Measurements from ENCODE around the gene CLDN3.
"Not testable (repeated sequence)": the region's sequence is repeated elsewhere in the genome, so short reads cannot be mapped to it uniquely, and the experiment has no call there.

CLDN3 gene, protein sequence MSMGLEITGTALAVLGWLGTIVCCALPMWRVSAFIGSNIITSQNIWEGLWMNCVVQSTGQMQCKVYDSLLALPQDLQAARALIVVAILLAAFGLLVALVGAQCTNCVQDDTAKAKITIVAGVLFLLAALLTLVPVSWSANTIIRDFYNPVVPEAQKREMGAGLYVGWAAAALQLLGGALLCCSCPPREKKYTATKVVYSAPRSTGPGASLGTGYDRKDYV

DNA sequence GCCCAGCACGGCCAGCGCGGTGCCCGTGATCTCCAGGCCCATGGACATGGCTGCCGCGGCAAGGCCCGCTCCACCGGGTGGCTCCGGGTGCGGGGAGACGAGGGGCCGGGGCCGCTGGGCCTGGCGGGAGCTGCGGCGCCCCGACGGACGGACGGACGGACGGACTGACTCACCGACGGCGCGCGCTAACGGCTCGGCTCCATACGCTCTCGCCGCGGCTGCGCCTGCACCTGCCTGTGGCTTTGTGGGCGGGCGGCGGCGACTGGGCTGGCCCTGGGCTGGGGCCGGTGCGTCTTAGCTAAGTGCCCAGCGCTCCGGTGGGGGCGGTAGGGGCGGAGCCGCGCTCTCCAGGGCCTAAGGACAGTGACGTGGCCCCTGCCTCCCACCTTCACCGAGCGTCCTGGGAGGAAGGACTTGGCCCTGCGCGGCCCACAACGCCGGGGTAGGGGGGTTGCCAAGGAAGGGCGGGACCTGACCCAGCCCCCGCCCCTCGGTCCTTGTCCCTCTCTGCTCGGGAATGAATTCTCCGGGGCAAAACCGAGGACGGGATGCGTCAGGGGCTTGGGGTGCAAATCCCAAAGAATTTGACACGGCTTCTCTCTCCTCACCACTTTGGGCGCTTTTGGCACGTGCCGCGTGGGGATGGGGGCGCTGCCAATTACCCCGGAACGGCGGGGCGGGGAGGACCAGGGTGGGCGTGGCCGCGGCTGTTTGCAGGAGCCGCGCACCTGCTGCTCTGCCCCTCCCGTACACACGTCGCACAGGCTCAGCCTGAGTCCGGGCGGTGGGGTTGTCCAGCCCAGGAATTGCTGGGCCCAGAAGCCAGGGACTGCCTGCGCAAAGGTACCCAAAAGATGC lies at the start of gene CLDN3:
Gene CLDN3 (minus strand): TSS at position 269 of the 858 bp plus-strand sequence. CDS start 221 bp downstream, at position 48.
- no peak for DNase-seq (ENCODE audit: low read depth in 2 of 3, low spot score in 1 of 3)

DNA sequence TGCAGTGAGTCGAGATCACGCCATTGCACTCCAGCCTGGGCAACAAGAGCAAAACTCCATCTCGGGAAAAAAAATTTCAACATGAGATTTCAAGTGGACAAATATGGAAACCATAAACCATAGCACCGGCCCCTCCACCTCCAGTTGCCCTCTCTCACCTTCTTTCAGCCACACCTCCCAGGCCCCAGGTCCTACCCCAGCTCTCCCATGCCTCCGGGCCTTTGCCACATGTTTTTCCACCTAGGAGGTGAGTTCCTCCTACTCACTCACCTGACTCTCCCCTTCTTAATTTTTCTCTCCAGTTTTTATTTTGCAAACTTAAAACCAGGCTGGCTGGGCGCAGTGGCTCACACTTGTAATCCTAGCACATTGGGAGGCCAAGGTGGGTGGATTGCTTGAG lies 47.1 kb upstream of the CLDN3 start:
- no peak for DNase-seq (ENCODE audit: low read depth in 2 of 3, low spot score in 1 of 3)

DNA sequence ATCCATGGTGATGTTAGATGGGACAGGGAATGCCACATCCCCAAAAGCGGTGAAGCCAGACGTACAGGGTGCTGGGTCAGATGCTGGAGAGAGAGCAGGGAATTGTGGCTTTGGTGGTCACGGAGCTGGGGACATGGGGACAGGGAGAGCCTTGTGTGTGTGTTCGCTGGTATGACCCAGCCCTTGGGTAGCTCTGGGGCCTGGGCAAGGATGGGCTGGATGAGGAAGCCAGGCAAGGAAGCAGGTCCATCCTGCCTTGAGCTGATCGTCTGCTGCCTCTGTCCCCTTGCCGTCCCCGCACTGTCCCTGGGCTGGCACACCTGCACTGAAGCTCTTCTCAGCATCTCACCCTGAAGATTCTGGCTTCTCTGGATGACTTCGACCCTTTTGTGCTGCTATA lies 45.4 kb upstream of the CLDN3 start:
- no peak for DNase-seq (ENCODE audit: low read depth in 2 of 3, low spot score in 1 of 3)

DNA sequence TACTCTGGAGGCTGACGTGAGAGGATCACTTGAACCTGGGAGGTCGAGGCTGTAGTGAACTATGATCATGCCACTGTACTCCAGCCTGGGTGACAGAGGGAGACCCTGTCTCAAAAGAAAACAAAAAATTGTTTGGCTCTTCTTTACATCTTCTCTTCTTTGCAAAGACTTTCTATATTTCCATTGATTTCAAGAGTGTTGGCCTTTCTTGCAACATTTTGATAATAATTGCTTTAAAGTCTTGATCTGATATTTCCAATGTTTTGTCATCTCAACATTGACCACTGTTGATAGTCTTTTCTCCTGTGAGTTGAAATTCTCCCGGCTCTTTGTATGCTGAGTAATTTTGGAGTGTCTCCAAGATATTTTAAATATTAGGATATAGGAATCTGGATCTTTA lies 42.9 kb upstream of the CLDN3 start:
- DNase-seq (ENCODE audit: low read depth in 2 of 3, low spot score in 1 of 3), result no peak

DNA sequence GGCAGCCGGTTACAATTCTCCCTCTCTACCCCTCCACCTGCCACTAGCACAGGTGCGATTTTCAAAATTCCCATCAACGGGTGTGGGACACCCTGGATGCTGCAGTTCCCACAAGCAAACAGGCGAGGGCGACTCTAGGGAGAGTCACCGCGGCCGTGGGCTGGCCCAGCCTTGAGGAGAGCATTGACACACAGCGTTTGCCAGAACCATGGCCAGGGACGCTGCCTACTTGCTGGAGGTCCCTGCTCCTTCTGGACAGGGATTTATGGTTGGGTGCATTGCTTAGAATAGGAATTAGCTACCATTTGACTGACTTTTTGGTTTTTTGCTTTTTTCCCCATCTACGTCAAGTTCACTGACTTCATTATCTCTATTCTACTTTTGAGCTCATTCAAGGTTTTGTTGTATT lies 41.7 kb upstream of the CLDN3 start:
- DNase-seq (ENCODE audit: low read depth in 2 of 3, low spot score in 1 of 3), result peak; percentile 33 to 47 (median 46)

DNA sequence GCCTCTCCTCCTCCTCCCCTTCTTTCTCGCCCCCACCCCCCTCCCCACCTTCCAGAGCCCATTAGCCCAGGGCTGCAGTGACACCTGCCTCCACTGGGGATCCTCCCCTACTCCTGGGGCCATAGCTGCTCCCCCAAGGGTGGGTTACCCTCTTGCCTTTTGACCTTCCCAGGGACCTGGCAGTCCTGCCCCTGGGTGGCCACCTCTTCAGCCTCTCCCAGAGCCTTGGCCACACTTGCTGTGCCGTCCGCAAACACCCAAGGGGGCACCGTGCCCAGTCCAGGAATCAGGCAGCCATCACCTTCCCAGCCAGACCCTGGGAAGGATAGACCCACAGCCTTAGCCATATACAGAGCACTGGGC lies 40.9 kb upstream of the CLDN3 start:
- no peak for DNase-seq (ENCODE audit: low read depth in 2 of 3, low spot score in 1 of 3)

DNA sequence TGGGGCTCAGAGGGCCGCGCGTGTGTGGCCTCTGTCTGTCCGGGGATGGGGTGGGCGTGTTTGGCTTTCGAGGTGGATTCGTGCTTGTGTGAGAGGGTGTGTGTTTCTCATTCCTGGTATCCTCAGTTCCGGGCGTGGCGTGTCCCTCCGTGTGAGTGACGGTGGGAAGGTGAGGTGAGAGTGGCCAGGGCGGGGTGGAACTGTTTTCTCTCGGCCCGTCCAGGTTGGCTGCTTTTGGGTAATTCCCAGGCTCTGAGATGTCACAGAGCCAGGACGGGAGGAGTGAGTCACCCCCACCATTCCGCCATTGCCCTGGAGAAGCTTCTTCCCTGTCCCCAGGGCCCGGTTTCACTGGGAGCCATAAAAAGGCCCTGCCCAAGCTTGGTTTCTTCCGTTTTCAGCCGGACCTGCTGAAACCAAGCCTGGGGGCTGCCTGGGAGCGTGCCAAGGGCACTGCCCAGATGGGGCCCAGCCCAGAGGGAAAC lies 39.4 kb upstream of the CLDN3 start:
- no peak for DNase-seq (ENCODE audit: low read depth in 2 of 3, low spot score in 1 of 3)

DNA sequence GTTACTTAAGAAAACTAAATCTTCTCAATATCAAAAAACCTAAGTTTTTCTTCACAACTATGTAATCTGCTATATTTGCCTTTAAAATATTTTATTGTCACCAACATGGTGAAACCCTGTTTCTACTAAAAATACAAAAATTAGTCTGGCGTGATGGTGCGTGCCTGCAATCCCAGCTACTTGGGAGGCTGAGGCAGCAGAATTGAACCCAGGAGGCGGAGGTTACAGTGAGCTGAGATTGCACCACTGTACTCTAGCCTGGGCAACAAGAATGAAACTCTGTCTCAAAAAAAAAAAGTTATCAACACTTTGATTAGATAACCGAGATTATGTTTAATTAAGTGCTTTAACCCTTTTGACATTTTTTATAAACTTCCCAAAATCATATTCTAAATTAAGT lies 32.4 kb upstream of the CLDN3 start:
- DNase-seq (ENCODE audit: low read depth in 2 of 3, low spot score in 1 of 3), result no peak

DNA sequence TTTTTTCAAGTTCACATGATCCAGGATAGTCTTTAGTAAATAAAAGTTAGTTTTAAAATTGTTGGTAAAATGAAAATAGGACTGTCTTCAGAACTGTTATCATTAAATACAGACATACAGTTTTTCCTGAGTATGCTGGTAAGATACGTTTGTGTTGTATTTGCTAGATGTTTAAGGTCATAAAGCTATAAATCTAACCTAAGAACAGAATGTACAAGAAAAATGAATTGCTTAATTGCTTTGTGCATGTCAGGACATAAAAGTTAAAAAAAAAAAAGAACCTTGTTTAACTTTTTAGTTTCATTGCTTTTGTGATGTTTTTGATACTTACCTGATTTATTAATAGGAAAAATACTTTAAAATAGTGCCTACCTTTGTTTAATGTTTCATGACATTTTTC lies 31.5 kb upstream of the CLDN3 start:
- no peak for DNase-seq (ENCODE audit: low read depth in 2 of 3, low spot score in 1 of 3)

DNA sequence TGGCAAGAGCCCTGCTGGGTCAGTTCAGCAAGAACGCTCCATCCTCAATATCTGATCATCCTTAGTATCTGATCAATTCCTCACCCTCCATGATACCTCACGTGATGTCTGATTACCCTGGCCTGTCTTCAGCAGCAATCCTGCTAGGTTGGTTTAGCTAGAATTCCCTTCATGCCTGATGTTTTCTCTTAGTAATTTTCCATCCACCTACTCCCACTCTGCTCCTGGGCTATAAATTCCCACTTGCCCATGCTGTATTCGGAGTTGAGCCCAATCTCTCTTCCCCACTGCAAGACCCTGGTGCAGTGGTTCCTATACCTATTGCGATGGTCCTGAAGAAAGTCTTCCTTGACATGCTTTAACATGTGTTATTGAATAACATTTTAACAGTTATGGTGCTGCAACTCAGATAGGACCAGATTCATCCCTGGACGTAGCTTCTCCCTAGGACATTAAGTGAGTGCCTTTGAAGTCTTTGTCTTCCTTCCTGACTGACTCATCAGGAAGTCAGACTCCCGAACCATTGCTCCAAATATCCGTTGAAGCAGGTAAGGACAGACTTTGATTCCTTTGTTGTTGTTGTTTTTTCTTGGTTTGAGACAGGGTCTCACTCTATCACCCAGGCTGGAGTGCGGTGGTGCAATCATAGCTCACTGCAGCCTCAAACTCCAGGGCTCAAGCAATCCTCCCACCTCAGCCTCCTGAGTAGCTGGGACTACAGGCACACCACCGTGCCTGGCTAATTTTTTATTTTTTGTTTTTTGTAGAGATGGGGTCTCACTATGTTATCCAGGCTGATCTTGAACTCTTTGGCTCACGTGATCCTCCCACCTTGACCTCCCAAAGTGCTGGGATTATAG lies 29.4 kb upstream of the CLDN3 start:
- DNase-seq (ENCODE audit: low read depth in 2 of 3, low spot score in 1 of 3), result no peak

DNA sequence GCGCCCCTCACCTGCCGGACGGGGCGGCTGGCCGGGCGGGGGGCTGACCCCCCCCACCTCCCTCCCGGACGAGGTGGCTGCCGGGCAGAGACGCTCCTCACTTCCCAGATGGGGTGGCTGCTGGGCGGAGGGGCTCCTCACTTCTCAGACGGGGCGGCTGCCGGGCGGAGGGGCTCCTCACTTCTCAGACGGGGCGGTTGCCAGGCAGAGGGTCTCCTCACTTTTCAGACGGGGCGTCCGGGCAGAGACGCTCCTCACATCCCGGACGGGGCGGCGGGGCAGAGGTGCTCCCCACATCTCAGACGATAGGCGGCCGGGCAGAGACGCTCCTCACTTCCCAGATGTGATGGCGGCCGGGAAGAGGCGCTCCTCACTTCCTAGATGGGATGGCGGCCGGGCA lies 27.1 kb upstream of the CLDN3 start:
- not testable (repeated sequence) for DNase-seq (ENCODE audit: low read depth in 2 of 3, low spot score in 1 of 3)

DNA sequence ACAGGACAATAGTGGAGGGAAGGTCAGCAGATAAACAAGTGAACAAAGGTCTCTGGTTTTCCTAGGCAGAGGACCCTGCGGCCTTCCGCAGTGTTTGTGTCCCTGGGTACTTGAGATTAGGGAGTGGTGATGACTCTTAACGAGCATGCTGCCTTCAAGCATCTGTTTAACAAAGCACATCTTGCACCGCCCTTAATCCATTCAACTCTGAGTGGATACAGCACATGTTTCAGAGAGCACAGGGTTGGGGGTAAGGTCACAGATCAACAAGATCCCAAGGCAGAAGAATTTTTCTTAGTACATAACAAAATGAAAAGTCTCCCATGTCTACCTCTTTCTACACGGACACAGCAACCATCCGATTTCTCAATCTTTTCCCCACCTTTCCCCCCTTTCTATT lies 26.6 kb upstream of the CLDN3 start:
- DNase-seq (ENCODE audit: low read depth in 2 of 3, low spot score in 1 of 3), result not testable (repeated sequence)

DNA sequence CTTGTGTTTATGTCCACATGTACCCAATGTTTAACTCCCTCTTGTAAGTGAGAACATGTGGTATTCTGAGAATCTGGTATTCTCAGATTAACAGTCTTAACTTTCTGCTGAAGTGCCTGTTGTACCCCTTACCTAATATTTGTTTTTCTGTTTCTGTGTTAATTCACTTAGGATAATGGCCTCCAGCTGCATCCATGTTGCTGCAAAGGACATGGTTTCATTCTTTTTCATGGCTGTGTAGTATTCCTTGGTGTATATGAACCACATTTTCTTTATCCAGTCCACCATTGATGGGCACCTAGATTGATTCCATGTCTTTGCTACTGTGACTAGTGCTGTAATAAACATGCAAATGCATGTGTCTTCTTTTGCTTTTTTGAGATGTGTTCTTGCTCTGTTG lies 25.1 kb upstream of the CLDN3 start:
- not testable (repeated sequence) for DNase-seq (ENCODE audit: low read depth in 2 of 3, low spot score in 1 of 3)

DNA sequence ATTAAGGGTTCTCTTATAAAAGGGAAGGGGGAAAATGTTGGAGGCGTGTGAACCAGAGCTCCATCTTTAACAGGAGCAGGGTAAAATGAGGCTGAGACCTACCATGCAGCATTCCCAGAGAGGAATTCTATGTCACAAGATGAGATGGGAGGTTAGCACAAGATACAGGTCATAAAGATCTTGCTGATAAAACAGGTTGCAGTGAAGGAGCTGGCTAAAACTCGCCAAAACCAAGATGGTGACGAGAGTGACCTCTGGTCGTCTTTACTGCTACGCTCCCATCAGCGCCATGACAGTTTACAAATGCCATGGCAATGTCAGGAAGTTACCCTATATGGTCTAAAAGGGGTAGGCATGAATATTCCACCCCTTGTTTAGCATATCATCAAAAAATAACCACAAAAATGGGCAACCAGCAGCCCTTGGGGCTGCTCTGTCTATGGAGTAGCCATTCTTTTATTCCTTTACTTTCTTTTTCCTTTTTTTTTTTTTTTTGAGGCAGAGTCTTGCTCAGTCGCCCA lies 21.2 kb upstream of the CLDN3 start:
- not testable (repeated sequence) for DNase-seq (ENCODE audit: low read depth in 2 of 3, low spot score in 1 of 3)

DNA sequence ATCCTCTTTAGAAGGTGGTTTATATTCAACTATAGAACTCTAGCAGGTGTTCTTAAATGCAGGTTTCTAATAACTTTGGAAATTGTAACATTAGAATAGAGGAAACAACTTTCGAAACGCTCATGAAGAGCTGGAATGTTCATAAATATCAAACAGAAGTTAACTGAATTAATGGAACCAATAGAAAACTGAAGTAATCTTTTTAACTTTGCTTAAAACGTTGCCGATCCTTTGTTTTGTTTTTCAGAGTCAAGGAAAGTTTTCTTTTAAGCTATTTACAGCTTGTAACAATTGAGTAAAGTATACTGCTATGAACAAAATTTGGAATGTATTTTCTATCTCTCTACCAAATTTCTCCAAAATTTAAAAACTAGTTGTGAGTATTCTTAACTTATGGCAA lies 19.0 kb upstream of the CLDN3 start:
- no peak for DNase-seq (ENCODE audit: low read depth in 2 of 3, low spot score in 1 of 3)

DNA sequence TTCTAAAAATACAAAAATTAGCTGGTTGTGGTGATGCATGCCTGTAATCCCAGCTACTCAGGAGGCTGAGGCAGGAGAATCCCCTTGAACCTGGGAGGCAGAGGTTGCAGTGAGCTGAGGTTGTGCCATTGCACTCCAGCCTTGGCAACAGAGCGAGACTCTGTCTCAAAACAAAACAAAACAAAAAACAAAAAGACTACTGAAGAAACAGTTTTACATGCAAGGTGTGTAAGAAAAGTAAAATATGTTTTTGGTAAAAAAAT lies 17.6 kb upstream of the CLDN3 start:
- not testable (repeated sequence) for DNase-seq (ENCODE audit: low read depth in 2 of 3, low spot score in 1 of 3)

DNA sequence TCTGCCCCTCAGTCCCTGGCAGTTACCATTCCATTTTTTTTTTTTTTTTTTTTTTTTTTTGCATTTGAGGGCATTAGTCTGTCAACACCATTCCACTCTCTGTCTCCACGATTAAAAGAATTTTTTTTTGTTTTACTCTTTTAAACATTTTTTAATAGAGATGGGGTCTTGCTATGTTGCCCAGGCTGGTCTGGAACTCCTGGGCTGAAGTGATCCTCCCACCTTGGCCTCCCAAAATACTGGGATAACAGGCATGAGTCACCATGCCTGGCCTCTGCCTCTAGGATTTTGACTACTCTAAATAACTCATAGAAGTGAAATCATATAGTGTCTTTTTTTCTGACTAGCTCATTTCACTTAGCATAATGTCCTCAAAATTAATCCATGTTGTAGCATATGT lies 16.5 kb upstream of the CLDN3 start:
- no peak for DNase-seq (ENCODE audit: low read depth in 2 of 3, low spot score in 1 of 3)

DNA sequence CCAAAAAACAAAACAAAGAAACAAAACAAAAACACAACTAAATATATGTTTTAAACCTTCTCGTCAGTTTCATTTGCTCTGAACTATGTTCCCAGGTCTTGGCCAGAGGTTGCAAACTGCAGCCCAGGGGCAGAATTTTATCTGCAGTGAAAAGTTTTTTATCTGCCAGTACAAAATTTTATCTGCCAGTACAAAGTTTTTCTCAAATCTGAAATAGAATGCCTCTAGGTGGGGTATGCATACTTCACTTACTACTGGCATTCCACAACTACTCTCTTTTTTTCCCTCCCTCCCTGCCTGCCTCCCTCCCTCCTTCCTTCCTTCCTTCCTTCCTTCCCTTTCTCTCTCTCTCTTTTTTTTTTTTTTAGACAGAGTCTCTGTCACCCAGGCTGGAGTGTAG lies 9.4 kb upstream of the CLDN3 start:
- DNase-seq (ENCODE audit: low read depth in 2 of 3, low spot score in 1 of 3), result no peak

DNA sequence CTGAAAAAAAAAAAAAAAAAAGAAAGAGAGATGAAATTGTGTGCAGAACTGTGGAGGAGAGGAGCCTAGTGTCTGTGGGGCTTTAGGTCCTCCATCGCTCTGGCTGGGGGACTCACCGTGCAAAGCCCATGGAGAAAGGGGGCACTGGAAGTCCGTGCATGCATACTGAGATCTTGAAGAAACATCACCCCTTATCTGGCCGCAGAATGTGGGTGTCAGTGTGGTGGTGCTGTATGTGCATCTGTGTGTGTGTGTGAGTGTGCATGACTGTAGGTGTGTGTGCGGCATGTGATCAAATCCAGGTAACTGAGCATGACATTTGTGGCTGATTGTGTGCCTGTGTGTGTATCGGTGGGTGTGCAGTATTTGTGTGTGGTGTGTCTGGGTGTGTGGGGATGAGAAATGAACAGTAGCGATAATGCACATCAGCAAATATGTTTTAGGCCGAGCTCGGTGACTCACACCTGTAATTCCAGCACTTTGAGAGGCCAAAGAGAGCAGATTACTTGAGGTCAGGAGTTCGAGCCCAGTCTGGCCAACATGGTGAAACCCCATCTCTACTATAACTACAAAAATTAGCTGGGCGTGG lies 8.8 kb upstream of the CLDN3 start:
- DNase-seq (ENCODE audit: low read depth in 2 of 3, low spot score in 1 of 3), result no peak

DNA sequence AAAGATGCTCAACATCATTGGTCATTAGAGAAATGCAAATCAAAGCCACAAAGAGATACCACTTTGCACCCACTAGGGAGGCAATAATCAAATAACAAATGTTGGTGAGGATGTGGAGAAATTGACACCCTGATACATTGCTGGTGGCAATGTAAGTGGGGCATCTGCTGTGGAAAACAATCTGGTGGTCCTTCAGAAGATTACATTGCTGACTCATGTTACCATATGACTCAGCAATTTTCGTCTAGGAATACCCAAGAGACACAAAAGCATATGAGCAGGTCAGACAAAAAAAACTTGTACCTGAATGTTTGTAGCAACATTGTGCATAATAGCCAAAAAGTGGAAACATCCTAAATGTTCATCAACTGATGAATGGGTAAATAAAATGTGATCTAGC lies 4.9 kb upstream of the CLDN3 start:
- DNase-seq (ENCODE audit: low read depth in 2 of 3, low spot score in 1 of 3), result no peak

Measured in stimulated activated CD4-positive, alpha-beta T cell treated with anti-CD3 and anti-CD28 coated beads, Interleukin-12 subunit alpha, Interleukin-12 subunit beta, amount 100 ng/mL, for 48 hours (primary cell).